22Rv1 (cell line): Measurements from ENCODE around the gene TGM5.

Source experiments
- CTCF ChIP-seq: fragments of 450-650 bp; IDR thresholded peaks from 2 replicates; pipeline ENCODE4 v1.5.1; 2017; ENCODE audit warnings: mild to moderate bottlenecking
- ZFX ChIP-seq: fragments of 450-650 bp; IDR thresholded peaks from 2 replicates; pipeline ENCODE4 v1.6.1; 2017; ENCODE audit warnings: antibody characterized with exemption, borderline replicate concordance

GRCh38 chr15:43246261-43246774 lies 20.4 kb downstream of the TGM5 start:
- TF ChIP-seq CTCF (no peak), ZFX (no peak)
